ENCODE results near the gene PRKCB.
"Not testable (repeated sequence)": the region's sequence is repeated elsewhere in the genome, so short reads cannot be mapped to it uniquely, and the experiment has no call there.

The PRKCB gene

DNA sequence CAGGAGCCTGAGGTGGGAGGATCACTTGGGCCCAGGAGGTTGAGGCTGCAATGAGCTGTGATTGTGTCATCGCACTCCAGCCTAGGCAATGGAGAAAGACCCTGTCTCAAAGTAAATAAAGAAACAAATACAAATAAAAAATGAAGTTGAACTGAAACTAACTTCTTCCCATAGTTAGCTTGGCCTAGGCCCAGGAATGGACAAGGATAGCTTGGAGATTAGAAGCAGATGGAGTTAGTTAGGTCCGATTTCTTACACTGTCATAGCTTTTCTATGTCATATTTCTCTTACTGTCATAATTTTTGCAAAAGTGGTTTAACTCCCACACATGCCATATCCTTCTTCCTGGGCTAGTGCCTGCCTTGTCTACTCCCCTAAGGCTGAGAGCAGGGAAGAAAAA, 265.6 kb downstream of the PRKCB start:
- DNase-seq, result no peak

DNA sequence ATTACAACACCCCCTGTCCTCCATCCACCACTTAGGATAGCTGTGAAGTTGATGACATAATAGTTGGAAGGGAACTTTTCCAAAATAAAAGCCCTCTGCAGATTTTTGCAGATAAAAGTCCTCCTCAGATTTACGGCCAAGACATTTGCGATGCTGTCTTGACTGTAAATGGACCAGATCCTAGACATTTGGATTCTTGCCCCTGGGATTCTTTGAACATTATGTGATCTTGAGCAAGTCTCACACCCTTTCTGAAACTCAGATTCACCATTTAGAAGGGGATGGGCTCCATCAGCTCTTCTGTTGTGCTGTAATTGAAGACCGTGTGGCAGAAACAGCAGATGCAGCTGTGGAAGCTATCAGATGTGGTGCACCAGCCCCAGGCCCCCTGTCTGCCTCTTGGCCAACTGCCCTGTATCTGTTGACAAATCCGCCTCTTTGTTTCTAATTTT, 266.5 kb downstream of the PRKCB start:
- DNase-seq, result no peak

DNA sequence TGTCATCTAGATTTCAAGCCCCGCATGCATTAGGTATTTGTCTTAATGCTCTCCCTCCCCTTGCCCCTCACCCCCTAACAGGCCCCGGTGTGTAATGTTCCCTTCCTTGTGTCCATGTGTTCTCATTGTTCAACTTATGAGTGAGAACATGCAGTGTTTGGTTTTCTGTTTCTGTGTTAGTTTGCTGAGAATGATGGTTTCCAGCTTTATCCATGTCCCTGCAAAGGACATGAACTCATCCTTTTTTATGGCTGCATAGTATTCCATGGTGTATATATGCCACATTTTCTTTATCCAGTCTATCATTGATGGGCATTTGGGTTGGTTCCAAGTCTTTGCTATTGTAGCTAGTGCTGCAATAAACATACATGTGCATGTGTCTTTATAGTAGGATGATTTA, 269.7 kb downstream of the PRKCB start:
- not testable (repeated sequence) for DNase-seq

DNA sequence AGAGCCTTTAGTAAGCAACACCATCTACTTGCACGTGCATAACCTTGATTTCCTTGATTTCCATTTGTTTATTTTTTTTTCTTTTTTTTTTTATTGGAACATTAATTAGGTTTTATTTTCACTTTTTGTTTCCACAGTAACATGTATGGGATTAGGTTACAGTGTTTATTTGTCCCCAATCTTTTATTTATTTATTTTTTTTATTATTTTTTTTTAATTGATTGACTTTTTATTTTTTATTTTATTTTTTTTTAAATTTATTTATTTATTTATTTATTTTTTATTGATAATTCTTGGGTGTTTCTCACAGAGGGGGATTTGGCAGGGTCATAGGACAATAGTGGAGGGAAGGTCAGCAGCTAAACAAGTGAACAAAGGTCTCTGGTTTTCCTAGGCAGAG, 272.3 kb downstream of the PRKCB start:
- DNase-seq, result not testable (repeated sequence)

DNA sequence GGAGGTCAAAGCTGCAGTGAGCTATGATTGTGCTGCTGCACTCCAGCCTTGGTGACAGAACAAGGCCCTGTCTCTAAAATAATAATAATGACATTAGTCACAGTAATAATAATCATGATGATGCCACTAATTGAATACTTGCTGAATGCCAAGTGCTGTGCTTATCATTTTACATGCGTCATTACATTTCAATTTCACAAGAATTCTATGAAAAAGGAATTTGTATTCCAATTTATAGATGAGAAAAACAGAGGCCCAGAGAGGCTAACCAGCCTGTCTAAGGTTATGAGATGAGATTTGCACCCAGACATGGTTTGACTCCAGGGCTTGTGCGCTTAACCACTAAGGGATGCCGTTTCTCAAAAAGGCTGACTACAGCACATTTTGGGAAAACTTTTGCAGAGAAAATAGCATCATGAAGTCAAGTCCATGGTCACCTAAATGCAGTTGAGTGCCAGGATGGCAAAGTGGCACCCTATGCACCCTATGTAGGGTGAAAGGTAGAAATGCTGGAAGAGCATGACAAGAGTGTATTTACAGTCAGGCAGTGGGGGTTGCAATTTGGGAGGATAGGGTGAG, 276.0 kb downstream of the PRKCB start:
- DNase-seq, result no peak

DNA sequence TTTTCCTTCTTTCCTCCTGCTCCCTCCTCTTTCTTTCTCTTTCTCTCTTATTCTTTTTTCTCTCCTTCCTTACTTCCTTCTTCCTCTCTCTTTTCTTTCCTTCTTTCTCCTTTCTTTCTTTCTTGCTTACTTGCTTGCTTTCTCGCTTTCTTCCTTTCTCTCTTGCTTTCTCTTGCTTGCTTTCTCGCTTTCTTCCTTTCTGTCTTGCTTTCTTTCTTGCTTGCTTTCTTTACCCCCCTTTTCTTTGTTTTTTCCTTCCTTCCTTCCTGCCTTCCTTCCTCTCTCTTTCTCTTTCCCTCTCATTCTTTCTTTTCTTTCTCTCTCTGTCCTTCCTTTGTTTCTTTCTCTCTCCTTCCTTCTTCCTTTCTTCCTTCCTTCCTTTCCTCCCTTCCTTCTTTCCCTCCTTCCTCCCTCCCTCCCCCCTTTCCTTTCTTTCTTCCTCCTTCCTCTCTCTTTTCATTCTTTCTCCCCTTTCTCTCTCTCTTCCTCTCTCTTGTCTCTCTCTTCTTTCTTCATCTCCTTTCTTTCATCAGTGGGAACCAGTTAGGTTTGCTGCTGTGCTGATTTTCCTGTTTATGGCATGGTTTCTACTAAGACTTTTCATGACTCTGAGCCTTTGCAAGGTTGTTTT, 277.4 kb downstream of the PRKCB start:
- DNase-seq, result no peak

DNA sequence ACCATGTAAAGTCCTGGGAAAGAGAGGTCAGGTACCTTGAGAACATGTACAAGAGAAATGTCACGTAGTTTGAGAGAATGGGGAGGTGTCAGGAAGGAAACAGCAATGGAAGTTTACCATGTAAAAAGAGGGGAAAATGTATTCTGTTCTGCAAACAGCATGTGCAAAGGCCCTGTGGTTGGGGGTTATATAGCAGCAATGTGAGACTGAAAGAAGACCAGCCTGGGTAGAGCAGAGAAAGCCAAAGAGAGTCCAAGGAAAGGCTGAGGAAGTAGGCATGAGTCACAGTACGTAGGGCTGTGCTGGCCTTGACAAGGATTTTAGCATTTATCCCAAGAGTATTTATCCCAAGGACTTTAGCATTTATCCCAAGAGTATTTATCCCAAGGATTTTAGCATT, 279.1 kb downstream of the PRKCB start:
- DNase-seq, result no peak

DNA sequence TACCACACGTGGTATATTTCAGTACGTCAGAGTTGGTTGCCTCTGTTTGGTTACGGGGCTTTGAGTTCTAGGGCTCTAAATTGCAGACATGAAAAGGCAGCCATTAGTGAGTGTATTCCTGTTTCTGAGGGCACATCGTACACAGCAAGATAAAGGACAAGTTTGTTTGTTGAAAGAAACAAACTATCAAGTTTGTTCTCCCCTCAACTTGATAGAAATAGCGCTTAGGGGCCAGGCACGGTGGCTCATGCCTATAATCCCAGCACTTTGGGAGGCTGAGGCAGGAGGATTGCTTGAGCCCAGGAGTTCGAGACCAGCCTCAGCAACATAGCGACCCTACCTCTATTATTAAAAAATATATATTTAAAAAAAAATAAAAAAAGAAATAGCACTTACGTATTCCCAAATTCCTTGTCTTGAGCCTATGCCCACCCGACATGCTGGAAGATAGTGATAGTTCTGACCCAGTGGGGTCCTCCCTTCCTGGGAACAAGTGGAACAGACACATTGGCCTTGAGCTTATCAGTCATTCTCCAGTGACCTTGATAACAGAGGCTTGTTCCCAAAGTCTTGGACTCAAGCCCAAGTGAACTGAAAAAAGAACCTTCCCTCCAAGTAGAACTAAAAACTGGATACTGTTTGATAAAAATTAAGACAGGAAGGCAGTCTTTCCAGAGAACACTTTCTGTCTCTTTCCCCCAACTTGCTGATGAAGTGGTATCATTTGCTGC, 280.4 kb downstream of the PRKCB start:
- no peak for DNase-seq

DNA sequence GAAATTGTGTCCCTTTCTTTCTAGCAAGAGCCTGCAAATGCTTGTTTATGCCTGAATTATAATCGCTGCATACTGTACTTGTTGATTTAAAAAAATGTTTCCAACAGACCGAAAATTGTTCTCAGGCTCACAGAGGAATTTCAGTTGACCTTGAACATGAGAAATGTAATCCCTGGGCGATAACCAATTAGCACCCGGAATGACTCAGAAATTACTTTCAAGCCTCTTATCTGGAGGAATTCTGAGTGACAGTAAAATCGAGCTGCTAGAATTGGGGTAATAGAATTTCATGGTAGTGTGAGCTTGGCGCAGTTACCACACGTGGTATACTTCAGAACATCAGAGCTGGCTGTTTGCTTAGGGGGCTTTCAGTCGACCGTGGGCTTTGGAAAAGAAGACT, 281.2 kb downstream of the PRKCB start:
- DNase-seq, result no peak

DNA sequence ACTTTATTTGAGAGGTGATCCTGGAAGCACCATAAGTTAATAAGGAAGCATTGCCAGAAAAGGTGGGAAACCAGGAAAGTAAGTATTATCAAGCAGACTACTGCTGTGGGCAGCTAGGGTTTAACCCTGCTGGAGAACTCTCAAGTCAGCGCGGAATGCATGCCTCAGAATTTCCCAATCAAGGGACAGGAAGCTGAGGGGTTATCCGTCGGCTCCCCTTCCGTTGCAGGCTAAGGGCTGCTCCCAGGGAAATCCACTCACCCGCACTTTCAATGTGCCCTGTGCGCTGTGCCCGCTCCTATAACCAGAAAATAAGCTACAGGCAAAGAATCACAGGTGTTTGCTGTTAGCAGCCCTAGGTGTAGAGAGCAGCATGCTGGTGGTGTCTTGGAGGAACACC, 281.9 kb downstream of the PRKCB start:
- no peak for DNase-seq

DNA sequence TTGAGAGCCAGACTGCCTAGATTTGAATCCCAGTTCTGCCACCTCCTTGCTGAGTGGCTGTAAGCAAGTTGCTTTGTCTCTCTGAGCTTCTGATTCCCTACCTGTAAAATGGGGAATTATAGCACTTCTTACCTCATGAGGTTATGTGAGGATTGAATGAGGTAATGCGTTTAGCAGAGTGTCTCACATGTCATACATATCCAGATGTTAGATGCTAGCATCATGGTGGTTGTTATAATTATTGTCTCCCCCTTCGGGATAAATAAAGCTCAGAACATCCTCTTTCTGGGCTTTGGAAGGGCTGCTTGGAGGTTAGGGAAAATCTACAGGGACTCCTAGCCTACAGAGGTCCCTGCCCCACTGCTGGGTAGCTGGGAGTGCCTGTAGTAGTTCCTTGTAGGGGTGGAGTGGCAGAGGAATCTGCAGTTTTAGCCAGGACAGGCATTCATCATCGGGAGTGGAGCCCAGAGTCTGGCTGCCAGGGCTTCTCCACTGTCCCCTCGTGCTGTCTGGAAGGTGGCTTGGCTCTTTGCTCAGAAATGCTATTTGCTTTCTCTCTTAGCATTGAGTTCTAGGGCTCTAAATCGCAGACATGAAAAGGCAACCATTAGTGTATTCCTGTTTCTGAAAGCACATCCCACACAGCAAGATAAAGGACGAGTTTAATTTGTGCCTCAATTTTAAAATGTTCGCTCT, 282.5 kb downstream of the PRKCB start:
- DNase-seq, result no peak

DNA sequence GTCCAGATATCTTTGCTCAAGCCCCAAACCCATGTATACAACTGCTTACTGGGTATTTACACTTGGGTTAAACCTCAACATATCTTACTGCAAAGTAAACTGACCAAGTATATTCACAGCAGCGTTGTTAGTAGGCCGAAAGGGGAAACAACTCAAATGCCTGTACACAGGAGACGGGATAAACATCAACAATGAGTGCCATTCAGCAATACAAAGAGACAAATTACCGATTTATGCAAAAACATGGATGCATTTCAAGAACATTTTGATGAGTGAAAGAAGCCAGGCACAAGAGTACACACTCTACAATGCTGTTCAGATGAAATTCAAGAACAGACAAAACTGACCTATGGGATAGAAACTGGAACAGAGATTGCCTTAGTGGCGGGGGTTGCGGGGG, 284.0 kb downstream of the PRKCB start:
- DNase-seq, result no peak

DNA sequence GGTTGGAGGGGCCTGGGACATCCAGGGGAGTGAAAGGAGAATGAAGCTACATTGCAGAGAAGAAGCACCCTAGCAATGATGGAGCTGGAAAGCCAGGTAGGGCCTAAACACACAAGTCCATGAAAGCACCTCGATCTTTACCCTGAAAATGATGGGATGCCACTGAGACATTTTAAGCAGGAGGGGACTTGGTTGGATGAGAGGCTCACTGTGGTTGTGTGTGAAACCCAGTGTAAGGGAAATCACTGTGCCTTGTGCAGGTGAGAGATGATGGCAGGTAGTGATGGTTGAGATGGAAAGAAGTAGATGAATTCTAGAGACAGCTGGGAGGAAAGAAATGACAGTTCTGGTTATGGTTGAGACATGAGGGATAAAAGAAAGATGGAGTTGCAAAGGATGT, 287.5 kb downstream of the PRKCB start:
- no peak for DNase-seq

DNA sequence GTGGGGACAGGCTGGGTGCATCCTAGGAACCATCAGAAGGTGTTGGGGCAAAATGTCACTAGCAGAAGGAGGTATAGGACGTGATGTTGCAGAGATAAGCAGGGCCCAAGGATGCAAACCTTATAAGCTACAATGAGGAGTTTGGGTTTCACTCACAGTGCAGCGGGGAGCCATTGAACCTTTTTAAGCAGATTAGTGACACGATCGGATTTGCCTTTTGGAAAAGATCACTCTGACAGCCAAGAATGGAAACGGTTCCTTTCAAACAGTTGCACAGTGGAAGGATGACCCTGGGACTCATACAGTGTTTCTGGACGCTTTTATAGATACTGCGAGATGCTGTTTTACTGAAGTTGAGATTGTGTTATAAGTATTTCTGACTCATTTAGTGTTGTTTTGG, 288.5 kb downstream of the PRKCB start:
- no peak for DNase-seq

DNA sequence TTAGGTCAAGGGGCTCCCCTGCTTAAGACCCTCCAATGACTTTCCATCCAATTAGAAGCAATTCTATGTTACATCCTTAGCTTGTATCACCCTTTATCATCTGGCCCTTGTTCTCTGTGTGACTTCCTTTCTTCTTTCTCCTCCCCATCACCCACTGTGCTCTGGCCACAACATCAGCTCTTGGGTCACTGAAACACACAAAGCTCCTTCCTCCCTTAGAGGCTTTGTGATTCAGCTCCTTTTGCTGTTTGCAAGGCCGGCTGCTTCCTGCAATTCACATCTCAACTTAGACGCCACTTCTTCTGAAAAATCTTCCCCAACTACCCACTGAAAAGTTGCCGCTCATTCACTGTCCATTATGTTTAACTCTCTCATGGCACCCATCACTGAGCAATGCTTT, 289.4 kb downstream of the PRKCB start:
- no peak for DNase-seq

DNA sequence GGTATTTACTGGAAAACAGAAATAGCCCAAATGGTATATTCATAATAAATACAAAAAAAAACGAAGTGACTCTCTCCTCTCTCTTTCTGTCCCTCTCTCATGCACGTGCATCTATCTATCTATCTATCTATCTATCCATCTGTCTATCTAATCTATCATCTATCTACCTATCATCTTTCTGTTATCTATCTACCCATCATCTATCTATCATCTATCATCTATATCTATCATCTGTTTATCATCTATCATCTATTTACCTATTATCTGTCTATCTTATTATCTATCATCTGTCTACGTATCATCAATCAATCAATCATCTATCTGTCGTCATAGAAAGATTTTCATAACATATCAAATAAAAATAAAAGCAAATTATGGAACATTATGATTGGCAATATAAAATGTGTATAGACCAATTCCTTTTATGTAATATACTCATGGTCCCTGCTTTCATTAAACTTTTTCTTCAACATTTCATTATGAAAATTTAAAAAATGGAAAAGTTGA, 293.7 kb downstream of the PRKCB start:
- no peak for DNase-seq

DNA sequence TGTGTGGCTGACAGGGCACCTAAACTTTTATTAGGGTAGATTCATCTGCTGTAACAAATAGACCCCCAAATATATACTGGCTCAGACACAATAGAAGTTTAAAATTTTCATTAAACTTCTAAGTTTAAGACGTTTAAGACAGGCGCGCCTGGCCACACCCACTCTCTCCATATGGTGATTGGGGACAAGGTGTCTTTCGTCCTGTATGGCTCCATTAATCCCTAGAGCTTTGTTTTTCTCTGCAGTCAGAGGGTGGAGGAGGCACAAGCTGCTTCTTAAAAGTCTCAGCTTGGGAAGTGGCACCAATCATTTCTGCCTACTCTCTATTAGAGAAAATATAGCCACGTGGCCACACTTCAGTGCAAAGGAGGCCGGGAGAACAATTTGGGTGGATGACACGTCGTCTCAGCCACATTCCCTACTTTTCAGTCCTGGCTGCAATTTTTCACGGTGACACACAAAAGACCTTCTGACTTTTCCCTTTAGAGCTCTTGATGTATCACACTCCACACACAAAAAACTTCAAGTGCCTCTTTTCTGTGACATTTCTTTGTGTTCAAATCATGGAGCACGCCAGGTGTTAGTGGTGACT, 294.8 kb downstream of the PRKCB start:
- DNase-seq, result no peak

DNA sequence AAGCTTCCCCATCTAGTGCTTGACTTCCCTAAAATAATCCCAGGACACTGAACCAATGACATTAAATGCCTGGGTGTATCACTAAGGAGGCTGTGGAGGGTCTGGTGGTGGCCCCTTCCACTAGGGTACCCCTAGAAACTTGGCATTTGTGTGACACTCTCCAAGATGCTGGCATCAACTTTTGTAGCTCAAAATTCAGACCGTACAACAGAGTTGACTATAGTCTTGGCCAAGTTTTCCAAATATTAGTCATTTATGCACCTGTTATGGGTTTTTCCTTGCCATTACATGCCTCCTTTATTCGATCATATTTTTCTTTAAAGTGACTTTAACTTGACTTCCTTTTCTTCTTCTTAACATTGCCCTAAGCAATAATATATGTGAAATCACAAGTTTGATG, 295.5 kb downstream of the PRKCB start:
- no peak for DNase-seq

DNA sequence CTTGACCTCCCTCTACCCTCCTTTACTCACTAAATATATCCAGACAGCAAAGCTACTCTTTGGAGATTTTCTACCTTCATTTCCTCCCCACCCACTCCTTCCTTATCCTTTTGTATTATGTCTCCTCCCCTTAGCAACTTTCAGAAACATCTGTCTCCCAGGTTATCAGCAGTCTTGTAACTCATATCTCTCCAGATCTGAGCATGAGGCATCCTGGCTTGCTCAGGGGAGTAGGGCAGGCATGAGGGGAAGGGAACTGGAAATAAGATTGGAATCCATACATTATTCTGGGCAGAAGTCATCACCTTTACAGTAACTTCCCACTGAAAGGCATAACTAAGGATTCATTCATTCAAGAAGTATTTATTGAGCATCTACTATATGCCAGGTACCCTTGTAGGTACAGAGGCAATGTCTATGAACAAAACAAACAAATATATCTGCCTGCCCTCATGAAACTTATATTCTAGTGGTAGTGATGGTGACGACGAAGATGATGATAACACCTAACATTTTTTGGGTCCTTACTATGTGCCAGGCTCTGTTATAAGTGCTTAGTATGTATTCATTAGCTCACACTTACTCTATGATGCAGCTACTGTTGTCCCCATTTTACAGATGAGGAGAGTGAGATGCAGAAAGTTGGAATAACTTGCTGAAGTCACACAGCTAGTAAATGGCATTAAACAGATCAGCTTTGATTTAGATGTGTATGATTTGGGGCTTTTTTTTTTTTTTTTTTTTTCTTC, 296.4 kb downstream of the PRKCB start:
- no peak for DNase-seq

DNA sequence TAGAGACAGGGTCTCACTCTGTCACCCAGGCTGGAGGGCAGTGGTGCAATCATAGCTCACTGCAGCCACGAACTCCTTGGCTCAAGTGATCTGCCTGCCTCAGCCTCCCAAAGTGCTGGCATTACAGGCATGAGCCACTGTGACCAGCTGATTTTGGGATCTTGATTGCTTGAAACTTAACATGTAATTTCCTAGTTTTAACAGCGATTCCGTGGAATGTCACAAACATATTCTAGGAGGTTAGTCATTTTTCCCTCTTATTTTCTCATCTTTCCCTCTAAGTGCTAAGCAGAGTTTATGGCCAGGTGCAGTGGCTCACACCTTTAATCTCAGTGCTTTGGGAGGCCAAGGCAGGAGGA, 297.0 kb downstream of the PRKCB start:
- no peak for DNase-seq

DNA sequence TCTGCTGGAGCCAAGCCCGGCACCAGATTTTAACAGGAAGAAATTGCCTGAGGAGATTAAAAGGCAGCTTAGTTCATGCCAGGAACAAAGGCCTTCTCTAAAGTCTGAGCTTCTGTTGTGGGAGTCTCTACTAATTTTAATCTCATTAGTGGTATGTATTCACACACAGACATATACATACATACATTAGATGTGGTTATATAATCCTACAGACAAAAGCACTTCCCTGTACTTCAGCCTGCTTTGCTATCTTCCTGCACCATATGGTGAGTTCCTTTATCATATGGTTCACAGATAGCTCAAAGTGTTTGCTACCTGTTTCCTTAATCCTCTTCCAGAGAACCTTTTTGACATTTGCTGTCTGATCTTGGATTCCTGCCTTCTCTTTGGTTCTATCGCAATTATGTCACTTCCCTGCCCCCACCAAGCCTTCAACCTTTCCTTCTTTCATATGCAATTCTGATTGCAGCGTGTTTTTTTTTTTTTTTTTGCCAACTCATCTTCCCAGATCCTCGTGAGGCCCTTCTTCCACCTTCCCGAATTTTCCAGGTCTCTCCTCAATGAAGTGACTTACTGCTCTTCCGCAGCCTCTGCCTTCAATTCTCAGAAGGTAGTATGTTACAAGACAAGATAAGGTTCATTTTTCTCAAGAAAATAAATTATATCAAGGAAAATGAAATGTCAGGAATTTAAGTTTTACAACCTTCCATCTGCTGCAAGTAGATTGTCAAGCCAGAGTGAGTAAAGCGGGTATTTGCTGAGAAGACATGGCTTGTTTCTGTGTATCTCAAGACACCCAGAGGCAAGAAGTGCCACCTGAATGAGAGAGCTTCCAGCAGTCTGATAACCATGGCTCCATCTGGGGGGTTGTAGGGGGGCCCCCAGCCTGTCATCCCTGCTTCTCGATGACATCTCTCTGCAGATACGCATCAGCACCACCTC, 300.1 kb downstream of the PRKCB start:
- DNase-seq, result no peak
